SW480 (cell line): ENCODE measurements around the gene PRCP.

Experiments used
- DNase-seq: peaks from one replicate; pipeline ENCODE4 v3.0.0-alpha.2; 2016; ENCODE audit warnings: low spot score

The PRCP gene

DNA sequence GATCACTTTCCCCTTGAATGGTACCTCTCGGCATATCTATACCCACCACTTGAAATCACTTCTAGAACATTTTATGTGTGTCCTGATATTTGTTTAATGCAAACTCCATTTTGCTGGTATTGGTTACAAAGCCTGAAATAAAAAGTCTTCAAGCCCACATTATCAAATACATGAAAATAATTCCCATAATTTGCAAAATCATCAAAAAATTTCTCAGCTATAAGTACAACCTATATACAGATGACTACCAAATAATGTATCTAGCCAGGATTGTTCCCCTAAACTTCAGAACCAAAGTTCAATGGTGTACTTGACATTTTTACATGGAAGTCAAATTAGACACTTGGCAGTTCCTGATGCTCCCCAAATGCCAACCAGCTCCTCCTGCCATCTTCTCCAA, 71.8 kb downstream of the PRCP start:
- DNase-seq = no peak

GRCh38 chr11:82826526-82826925, 73.7 kb downstream of the PRCP start:
- DNase-seq = no peak

DNA sequence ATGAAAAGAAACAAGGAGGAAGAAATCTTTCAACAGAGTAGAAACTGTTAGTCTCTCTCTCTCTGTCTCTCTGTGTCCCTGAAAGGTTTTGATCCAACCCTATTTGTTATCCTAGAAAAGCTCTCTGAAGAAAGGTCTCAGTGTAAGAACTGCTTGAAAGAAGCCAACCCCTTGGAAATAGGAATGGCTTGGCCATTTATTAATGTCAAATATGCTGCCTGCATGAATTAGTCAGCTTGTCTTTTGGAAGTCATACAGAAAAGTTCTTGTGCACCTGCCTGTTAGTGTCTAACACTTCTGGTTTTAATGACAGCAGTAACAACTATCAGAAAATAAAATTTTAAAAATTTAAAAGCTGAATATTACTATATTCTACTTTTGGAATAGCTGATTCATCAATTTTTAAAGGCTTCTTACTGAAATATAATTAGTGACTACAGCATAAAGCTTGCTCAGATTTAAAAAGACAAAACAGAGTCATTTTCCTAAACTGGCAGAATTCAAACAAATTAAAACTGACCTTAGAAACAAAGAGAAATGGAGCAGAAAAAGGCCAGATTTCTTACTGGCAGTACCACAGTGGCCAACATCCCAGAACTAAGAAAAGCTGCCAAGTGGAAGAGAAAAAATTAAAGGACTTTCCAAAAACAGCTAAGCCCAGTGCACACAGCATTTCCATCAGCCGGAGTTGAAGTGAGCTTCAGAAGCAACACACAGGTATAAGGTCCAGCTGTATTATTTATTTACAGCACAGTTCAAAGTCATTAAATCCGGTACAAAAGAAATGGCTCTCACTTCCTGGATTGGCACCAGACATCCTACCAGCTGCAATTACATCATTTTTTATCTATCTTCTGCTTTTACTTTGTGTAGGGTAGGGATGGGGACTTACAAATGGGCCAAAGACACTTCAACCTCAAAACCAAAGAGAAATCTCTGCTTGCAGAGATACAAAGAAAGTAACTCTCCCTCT, 76.3 kb downstream of the PRCP start:
- DNase-seq = no peak

DNA sequence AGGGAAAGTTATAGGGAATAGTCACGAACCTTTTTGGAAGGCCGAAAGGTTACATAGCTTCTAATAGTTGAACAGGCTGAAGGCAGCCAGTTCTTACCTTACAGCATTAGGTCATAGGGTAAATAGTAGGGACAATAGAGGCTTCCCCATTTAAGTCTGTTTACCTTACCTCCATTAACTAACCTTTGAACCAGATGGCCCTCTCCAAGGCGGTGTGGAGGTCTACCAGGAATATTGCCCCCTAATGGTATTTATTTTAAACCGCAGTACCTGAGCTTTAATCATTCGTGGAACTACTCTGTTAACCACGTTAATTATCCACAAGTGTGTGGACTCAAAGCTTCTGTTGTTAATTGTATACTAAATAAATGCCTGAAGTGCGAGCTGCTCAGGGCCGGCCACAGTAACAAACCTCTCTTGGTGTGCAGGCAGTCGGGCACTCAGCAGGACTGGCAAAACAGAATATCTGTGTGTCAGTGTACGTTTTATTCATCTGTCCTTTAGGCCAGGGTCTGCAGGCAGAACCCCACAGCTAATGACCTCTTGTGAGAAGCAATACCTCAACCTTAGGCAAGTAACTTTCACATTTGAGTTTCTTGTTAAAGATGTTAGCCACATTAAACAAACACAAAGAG, 81.7 kb downstream of the PRCP start:
- peak; percentile 51 for DNase-seq

- no peak for DNase-seq
These were observed 84.8 kb downstream of the PRCP start for GRCh38 chr11:82815406-82815805.

DNA sequence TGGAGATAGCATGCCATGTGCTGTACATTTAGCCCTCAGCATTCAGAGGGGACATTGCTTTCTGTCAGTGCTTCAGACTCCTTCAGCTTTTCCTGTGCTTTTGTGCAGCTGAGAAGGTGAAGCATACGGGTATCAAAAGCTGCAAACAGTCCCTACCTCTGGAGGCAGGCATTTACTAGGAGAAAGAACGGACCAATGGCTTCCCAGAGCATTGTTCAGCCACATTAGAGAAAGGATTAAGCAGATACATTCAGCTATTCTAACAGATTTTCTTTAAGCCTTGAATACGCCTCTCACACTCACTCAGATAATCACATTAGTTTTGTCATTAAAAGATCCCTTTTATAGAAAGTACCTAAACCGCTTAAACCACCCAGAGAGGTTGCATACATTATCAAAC, 85.9 kb downstream of the PRCP start:
- DNase-seq = no peak

DNA sequence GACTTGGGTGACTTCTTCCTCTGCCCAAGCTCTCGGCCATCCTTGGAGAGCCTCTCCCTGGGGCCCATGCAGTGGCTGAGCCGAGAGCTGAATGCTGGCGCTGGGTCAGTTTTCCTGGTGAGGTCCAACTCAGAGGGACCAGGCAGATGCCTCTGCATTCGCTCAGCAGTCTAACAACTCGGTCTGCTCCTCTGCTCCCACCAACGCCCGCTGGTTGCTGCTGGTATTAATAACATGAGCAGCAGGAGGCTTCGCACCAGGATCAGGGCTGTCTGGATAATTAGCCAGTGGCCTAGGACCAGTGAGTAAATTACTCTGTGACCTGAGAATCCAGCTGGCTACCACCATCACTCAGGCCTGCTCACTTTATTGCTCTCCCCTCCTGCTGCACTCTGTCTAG, 88.9 kb downstream of the PRCP start:
- DNase-seq = no peak

DNA sequence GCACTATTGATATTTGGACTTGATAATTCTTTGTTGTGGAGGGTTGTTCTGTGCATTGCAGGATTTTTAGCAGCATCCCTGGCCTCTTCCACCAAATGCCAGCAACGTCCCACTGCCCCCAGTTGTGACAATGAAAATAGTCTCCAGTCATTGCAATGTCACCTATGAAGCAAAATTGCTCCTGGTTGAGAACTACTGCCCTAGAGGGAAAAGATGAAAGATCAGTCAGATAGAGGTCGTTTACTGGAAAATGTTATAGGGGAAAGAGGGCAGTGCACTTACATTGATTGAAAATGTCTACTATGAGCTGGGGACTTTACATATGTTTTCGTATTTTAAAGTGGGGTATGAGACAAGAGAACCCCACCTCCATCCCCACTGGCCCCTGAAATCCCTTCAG, 89.5 kb downstream of the PRCP start:
- DNase-seq = no peak

DNA sequence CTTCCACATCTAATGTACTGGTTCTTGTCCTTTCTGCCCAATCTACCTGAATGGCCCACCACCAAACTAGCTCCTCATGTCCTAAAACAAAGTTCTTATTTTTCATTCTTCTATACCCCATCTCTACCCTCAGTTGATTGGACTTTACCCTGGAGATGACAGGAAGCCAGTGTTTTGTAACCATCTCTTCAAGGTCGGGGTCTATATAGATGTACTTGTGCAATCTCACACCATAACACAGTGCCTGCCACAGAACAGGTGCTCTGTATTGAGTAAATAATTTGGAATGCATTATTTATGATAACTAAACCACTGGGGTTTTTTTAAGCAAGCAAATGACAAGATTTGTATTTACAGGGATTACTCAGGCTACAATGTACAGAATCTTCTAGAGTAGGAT, 89.9 kb downstream of the PRCP start:
- DNase-seq = peak; percentile 4

DNA sequence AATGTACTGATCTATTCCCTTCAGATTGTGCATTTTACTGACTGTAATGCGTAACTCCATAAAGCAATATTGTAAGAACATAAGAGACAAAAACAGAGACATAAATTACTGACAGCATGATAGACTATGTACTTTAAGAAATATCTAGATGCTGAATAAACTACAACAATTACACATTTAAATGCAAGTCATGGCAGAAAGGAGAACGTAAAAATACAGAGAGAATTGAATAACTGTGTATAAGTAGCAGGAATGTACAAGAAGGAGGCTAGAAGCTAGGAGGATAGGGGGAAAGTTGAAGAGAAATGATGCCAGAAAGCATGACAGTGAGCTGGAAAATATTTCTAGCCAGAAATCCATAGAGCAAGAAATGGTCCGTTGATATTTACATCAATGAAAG, 92.6 kb downstream of the PRCP start:
- no peak for DNase-seq

DNA sequence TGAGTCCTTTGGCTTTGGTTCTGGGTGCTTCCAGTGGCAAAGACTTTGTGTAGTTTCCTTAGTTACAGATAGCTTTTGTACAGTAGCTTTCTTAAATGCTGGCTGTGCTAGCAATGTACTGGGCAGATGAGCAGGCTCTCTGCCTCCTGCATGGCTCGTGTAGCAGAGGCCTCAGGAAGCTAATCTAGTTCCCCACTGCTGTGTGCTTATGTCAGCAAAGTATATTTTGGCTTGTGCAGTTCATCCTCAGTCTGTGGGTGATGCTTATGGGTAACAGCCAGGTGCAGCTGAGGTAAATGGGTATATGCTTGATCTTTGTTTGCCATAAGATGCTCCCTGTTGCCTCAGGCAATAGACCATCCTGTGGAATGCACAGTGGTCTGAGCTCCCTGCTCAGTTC, 97.5 kb downstream of the PRCP start:
- DNase-seq = no peak

DNA sequence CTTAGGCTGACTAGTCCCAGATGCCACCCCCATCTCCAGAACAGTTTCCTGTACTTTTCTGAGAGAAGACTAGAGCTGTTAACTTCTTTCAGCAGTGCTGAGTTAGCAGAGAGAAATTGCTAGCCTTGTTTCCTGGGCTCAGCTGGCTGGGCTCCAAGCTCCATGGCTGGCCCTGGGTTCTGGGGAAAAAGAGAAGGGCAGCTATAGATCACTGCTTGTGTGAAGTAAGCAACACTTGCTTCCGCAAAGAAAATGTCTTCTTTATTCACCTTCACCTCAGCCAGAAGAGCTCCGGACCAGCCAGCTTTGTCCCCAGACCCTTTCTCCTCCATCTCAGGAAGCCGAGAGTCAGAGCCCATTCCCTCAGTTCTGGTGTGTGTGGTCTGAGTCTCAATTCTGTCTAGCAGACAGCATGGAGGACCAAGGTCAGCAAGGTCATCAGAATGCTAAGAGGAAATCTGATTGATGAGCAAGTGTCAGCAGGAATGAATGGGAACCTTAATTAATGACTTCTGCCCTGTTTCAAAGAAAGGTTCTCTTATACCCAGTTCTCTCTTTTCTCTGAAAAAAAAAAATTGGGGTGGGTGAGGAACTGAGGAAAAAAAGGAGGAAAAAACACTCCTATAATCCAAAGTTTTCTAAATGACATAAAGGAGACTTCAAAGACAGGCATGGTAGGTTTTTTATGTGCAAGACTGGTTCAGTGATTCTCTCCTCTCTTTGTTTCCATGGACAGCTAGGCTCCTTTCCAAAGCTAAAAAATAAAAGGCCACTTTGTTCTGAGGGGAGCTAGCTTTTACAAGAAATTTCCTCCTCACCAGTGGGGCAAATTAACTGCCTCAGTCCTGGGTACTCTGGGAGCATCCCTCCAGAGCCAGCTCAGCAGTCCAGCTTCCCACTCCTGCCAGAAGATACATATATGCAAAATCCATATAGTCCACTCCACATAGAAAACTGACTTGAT, 103.0 kb downstream of the PRCP start:
- no peak for DNase-seq

- DNase-seq = no peak
These were observed 105.7 kb downstream of the PRCP start for GRCh38 chr11:82794490-82794889.

DNA sequence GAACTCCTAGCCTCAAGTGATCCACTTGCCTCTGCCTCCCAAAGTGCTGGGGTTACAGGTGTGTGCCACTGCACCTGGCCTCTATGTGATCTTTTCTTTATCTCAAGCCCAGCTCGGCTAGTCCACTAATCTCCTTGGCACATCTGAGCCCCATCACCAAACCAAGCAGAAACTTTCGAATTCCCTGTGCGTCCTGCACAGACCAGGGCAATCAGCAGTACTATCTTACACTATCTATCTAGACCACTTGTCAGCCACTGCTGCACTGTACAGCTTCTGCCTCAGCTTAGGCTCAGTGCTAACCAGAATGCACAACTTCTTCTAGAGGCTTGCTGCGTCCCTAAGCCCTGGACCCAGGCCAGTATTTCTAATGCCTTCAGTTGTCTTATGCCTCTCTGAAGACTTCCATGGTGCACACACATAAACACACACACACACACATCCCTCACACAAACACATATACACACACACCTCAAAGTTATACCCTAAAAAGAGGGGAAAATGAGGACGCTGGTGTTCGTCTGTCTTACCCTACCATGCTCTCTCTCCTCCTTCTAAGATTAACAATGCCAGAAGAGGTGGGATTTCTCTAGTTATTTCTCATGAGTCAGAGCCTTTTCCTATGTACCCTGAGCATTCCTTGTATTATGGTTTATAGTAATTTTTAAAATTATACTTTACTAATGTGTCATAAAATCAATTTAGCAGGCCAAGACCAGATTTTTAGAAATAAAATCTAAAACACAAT, 107.2 kb downstream of the PRCP start:
- no peak for DNase-seq

DNA sequence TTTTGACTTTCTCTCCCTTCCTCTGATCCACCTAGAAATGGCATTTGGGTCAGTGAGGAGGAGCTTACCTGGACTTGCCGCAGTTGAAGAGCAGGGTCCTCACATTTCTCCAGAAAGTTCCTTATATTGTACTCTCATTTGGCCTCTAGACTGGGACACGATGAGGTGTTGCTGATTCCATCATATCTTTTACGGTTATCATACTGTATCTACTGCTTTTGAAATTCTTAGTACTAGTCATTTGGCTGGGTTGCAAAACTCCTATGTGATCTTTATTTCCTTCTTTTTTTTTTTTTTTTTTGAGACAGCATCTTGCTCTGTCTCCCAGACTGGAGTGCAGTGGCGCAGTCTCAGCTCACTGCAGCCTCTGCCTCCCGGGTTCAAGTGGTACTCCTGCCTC, 107.9 kb downstream of the PRCP start:
- DNase-seq = no peak

GRCh38 chr11:82791779-82792178, 108.5 kb downstream of the PRCP start:
- DNase-seq = no peak

- no peak for DNase-seq
These were observed 109.3 kb downstream of the PRCP start for GRCh38 chr11:82790723-82791484.

DNA sequence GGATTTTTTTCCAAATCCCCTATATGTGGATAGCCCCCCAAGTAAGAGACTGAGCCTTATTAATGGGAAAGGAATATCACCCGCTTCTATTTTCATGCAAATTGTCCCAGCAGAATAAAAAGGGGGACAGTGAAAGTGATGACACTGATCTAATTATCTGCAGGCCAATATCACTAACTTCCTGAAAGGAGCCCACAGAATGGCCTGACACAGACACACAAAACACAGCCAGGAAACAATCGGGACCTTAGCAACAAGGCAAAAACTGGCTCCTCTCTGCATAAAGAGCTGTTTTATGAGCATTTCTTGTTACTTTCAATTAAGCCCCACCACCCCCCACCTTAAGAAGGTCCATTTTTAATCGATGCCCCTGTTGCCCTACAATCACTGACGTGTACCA, 112.2 kb downstream of the PRCP start:
- no peak for DNase-seq

DNA sequence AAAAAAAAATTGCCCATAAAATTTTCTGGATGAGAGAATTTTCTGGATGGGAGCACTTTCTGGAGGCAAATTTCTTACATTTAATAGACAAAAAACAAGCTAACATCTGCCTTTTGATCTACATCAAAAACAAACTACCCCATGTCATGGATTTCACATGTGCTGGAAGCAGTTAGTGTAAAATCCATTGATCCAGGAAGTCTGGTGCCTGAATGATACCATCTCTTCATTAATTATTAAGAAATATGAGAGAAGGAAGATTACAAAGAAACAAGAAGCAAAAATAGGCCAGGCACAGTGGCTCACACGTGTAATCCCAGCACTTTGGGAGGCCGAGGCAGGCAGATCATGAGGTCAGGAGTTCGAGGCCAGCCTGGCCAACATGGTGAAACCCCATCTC, 113.4 kb downstream of the PRCP start:
- DNase-seq = no peak

- DNase-seq = no peak
These were observed 114.2 kb downstream of the PRCP start for GRCh38 chr11:82786001-82786400.

DNA sequence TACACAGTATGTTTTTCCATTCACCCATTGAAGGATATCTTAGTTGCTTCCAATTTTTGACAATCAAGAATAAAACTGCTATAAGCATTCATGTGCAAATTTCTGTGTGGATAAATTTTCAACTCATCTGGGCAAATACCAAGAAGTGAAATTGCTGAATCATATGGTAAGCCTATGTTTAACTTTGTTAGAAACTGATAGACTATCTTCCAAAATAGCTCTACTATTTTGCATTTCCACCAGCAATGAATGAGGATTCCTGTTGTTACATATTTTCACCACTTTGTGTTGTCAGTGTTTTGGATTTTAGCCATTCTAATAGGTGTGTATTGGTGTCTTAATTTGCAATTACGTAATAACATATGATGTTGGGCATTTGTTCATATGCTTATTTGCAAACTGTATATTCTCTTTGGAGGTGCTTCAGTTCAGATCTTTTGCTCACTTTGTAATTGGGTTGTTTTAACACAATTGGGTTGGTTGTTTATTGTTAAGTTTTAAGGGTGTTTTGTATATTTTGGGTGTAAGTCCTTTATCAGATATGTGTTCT, 117.3 kb downstream of the PRCP start:
- no peak for DNase-seq
